ENCODE data around the gene TRIM58.

The TRIM58 gene, protein sequence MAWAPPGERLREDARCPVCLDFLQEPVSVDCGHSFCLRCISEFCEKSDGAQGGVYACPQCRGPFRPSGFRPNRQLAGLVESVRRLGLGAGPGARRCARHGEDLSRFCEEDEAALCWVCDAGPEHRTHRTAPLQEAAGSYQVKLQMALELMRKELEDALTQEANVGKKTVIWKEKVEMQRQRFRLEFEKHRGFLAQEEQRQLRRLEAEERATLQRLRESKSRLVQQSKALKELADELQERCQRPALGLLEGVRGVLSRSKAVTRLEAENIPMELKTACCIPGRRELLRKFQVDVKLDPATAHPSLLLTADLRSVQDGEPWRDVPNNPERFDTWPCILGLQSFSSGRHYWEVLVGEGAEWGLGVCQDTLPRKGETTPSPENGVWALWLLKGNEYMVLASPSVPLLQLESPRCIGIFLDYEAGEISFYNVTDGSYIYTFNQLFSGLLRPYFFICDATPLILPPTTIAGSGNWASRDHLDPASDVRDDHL

DNA sequence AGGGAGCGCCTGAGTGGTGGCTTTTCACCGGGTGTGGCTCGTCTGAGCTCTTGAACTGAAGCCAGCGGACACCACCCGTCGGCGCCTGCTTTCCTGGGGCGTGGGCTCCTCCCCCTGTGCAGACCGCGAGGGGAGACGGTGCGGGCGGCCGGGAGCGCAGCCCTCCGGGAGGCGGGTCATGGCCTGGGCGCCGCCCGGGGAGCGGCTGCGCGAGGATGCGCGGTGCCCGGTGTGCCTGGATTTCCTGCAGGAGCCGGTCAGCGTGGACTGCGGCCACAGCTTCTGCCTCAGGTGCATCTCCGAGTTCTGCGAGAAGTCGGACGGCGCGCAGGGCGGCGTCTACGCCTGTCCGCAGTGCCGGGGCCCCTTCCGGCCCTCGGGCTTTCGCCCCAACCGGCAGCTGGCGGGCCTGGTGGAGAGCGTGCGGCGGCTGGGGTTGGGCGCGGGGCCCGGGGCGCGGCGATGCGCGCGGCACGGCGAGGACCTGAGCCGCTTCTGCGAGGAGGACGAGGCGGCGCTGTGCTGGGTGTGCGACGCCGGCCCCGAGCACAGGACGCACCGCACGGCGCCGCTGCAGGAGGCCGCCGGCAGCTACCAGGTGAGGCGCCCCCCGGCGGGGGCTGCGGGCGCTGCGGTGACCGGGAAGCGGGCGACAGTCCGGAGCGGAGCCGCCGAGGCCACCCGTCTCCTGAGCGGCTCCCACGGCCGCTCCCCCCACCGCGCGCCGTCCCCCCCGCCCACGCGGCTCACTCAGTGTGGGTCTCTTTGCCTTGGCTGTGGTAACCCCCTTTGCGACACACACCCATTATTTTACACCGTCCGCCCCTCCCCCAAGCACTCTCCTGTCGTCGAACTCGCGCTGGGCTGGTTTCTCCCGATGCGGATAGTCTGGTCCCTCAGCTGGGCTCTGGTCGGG is at the start of gene TRIM58:
TRIM58 (plus strand) TSS at position 119 of the 916 bp plus-strand sequence; CDS start at position 179, 60 bp downstream.
- DNase-seq = no peak

DNA sequence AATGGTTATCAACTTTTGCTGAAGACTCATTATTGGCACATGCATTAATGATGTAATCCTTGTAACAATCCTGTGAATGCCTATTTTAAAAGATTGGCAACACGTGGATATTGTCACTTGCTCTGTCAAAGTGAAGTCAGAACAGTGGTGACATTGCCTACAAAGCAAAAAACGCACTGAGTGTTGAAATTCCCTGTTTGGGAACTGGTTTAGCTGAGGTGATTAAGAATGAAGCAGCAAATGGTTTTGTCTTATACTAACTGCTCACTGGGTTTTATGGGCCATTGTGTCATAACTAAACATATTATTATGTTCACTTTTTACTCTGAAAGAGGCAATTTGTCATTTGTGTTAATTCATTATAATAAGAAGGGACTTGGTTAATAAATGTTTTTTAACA is 44.4 kb upstream of the TRIM58 start:
- DNase-seq = no peak

DNA sequence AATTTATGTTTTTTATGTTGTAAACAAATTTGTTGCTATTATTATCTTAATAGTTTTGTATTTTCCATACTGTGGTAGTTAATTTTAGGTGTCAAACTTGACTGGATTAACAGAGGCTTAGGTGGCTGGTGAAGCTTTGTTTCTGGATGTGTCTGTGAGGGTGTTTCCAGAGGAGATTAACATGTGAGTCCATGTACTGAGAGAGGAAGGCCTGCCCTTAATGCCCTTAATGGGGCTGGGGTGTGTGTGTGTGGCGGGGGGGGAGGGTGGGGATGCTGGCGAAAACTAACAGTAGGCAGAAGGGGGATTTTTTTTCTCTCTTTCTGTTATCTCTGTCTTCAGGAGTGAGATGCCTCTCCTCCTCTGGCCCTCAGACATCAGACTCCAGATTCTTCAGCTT is 34.9 kb upstream of the TRIM58 start:
- DNase-seq = no peak

DNA sequence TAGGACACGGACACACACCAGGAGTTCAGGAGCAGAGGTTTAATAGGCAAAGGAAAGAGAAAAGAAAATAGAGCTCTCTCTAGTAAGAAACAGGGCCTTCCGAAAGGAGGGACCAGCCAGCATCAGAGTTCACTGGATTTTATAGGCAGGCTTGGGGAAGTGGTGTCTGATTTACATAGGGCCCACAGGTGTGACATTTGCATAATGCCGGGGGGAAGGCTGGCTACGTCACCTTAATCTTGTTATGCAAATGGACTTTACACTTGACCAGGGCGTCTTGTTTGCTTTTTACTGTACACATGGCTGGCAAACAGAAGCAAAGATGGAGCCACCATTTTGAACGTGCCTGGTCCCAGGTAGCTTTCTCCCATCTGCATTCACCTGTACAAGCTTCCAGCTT is 33.0 kb upstream of the TRIM58 start, which contains the start of gene OR14A16:
OR14A16 (minus strand) TSS at position 97 of the 400 bp plus-strand sequence. CDS start 8,390 bp downstream, outside the sequence.
- no peak for DNase-seq

DNA sequence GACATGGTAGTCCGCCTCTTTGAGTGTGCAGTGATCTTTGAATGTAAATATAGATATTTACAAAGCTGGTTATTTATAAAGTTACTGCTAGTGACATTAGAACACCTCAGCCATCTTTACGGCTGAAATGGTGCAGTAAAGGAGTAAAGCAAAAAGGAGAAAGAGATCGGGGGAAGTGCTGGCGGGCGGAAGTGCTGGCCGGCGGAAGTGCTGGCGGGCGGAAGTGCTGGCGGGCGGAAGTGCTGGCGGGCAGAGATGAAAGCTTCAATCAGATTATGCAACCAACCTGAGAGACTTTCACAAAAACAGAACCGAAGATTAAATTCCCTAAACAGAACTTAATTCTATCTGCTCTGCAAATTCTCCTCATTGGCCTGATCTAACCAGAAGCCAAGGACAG is 31.6 kb upstream of the TRIM58 start:
- DNase-seq = no peak

DNA sequence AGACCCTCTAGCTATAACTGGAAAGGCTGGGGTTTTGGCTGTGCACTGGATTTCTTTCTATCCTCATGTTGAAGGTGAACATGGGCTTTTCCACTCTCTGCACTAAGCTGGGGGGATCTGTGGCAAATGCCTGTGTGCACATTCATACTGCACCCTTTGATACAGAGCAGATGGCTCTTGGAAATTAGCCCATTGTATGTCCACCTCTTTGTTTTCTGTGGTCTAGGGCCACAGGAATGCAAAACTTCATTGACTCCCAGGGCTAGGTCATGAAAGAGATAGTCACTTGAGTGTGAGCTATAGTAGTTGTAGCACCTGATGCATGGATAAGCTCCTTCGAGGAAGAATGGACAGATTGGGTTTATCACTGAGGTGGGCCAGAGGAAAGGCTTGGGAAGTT is 27.3 kb upstream of the TRIM58 start:
- no peak for DNase-seq

DNA sequence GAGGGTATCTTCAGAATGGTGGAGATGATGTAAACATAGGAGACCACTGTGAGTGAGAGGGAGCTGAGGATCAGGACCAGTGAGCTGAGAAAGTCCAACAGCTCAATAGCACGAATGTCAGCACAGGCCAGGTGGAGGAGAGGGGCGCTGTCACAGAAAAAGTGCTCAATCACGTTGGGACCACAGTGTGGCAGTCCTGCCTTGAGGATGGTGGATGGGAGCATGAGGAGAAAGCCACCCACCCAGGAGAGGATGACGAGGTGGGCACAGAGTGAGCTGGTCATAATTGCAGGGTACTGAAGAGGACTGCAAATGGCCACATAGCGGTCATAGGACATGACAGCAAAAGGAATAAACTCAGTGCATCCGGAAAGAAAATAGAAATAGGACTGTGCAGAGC is 23.4 kb upstream of the TRIM58 start:
- no peak for DNase-seq

DNA sequence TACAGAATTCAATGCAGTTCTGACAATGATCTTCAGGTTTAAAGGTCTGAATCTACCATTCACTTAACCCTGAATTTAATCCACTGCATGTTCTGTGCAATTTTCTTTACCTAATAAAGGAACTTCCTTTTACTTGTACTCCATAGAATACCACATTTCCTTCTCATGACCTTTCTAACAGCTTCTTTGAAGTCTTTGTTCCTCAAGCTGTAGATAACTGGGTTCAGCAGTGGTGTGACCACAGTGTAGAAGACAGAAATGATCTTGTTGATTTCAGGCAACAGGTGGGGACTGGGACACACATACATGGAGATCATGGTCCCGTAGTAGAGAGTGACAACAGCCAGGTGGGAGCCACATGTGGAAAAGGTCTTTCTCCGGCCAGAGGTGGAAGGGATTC is 16.2 kb upstream of the TRIM58 start:
- no peak for DNase-seq

DNA sequence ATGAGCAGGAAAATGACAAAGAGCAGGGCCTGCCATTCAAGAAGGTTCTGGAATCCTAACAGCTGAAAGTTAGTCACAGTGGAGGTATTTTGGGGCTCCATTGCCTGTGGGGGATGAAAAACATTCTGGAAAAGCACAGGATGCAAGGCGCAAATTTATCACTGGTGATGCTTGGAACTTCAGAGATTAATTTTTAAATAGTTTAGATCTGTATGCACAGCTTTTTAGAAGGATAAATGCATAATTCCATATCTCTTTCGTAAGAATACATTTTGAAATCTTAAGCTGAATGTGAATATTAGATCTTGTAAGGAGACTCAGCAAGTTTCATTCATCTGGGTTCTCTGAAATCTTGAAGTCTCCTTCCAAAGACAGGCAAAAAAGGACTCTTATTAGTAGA is 15.2 kb upstream of the TRIM58 start, which contains the start of gene OR11L1:
OR11L1 (minus strand) TSS at position 101 of the 400 bp plus-strand sequence; CDS start at position 101, 0 bp downstream.
- no peak for DNase-seq

DNA sequence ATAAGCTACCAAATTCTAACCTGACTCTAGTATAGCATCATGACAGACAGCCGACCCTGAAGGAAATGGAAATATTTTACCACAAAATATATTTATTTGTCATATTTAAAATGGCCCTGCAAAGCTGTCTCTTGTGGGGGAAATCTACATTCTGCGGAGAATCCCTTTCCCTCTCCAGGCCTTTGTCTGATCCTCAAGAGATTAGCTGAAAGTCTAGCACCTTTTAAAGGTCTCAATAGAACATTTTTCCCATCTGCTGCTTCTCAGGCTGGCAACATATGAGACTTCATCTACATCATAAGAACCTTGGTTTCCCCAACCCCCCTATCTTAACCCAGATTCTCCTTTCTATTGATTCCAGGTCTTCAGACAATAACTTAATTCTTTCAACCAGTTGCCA is 13.6 kb upstream of the TRIM58 start:
- DNase-seq = no peak

DNA sequence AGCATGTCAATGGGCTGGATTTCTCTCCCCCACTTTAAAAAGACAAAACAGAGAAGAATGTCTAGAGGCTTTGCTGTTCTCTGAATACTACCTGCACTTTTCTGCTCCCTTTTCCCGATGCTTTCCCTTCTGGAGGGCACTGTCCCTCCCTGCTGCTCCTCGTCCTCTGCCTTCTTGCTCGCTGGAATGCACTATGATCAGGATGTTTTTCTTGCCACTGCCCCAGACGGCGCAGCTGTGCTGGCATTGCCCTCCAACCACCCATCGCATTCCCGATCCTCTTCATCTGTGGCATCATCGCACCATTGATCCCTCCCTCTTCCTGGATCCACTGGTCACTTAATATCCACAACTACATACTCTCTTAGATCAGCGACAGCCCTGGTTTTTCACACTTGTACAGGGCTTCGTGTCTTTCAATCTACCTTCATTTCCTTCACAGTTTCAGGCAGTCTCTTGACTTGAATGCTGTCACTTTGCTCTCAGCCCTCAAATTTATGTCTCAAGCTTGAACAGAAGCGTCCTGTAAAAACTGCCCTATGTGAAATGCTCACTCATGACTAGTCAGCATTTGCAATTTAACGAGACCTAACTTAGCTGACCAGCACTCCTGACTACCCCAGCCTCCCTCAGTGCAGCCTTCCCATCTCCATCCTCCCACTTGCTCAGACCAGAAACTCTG is 11.8 kb upstream of the TRIM58 start:
- no peak for DNase-seq

DNA sequence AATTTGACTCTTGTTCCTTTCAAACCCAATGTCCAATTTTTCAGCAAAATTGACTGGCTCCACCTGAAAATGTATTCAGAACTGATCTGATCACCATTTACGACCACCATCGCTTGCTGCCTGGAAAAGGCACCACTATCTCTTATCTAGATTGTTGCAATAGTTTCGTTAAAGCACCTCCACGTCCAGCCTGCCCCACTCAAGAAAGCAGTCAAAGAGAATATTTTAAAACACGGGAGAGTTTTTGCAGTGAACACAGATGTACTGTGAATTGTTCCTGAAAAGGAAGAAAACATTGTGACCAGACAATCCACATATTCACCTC is 11.3 kb upstream of the TRIM58 start:
- DNase-seq = no peak

DNA sequence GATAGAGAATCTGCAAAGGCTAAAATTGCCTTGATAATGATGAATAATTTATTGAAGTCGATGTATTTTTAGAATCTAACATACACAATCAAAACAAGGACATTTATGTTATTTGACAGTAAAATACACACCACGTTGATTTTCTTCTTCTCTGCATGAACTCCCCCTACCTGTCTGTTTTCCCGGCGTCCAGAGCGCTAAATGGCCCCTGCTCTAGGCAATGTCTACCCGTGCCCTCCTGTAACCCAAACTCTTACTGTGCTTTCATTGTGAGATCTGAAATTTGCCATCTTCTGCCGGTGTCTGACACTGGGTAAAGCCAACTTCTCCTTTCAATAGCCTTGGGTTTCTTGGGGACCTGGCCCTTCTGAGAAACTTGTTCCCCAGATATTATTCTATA is 8.6 kb upstream of the TRIM58 start:
- DNase-seq = no peak

DNA sequence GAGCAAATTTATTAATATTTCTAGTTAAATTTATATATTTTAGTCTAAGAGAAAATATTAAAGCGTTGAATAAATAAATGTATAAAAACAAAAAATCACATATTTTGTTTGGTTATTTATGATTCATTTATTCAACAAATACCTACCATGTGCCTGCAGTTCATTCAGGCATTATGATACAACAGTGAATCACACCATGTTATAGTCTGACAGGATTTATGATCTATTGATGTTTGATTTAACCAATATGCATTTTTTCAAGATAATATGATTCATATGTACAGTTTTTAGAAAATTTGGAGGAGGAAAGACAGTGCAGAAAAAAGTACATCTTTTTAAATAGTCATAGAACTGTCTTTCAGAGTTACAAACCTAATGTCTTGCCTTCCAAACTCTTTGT is 7.4 kb upstream of the TRIM58 start:
- DNase-seq = no peak

DNA sequence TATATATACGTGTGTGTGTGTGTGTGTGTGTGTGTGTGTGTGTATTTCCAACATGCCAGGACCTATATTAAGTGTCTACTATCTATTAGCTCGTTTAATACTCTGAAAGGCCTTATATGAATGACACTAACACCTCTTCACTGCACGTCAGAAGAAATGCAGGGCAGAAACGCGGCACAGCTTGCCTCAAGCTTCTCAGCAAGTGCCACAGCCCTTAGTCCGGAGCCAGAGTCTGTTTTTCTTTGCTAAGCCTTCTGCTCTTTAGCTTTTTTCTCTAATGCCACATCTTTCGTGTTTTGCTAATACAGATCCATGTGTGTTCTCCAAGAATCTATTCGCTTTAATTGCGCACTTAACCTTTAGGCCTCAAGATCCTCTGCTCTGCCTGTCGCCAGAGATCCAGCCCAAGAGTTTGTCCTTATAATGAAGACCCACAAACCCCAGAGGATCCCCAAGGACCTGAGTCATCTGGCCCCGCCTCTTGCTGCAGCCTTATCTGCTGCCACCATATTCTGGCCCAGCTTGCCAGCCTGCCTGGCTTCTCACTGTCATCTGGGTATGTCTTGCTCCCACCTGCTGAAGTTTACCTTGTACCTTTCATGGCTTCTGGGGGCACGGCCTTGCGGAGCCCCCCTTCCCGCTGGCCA is 2.0 kb upstream of the TRIM58 start:
- no peak for DNase-seq

DNA sequence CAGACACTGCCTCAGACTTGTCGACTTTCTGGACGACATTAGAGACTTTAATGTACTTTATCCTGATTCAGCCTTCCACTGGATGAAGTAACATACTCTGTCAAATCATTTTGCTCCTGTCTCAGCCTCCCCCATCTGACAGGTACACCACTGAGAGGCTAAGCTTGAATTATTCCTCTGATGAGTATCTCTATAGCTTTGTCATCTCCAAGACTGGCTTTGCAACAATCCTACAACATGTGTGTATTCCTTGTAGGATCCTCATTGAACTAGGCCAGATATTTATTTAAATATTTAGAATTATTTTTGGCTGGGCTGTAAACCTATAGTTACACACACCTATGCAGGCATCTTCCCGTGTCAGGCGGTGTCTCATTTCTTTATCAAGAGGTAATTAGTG is 1.1 kb upstream of the TRIM58 start:
- DNase-seq = no peak

DNA sequence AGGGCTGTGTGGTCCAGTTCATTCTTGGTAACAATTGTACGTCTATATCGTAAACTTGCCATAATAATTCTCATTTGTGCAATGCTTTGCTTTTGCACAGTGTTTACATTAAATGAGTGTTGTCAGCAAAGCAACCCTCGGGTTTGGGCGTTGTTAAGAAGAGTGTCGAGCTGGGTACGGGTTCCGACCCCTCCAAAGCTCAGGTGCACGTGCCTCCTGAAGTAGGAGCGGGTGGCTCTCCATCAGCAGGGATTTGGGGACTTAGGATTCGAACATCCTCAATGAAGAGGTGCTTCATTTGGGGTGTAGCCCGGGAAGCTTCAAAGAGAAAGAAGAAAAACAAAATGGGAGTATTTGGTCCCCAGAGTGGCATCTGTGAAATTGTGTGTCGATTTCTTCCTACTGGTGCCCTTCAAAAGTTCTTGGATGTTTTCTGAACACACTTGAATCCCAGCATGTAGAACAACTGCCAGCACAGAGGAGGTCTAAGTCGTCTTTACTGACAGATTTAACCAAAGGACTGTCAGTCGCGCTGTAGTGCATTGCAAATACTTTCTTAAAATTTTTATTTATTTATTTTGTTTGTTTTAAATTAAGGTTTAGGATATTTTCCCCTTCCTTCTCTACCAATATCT is 1.1 kb downstream of the TRIM58 start:
- no peak for DNase-seq

DNA sequence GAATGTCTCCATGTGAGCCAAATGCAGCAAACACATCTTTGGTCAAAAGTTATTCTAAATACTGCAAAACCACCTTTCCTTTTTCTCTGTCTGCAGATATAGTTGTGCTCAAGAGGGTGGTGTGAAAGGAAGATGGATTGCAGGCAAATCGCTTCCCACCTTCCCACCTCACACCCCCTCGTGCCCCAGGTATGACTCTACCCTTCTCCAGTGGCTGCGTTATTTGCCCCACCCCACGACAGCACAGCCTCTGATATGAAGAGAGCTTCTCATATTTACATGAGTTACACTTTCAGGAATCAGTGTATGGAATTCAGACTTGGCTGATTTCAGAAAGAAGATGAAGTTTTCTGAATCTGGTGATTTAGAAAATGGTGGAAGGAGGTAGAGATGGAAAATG is 5.8 kb downstream of the TRIM58 start:
- DNase-seq = no peak

DNA sequence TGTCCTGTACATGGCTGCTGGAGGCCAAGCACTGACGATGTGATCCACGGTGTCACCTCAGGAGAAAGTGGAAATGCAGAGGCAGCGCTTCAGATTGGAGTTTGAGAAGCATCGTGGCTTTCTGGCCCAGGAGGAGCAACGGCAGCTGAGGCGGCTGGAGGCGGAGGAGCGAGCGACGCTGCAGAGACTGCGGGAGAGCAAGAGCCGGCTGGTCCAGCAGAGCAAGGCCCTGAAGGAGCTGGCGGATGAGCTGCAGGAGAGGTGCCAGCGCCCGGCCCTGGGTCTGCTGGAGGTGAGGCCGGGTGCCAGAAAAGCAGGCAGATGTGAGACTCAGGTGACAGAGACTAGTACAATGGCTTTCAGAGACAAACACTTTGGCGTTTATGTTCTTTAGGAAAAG is 7.7 kb downstream of the TRIM58 start:
- no peak for DNase-seq

DNA sequence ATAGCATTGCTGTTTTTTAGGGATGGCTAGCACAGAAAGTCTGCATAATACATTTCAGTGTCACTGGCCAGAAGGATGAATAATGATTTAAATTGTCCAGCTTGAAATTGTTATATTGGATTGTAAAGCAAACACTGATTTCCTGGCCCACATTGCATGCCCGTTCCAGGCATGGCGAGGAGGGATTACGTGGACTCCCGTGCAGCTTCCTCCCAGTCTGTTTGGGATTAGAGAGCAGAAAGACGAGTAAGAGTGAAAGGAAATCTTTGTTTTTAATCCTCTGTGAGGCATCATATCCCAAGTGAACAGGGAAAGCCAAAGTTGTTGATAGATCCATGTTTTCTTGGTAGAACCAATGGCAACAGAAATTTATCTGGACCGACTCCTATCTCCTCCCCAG is 8.4 kb downstream of the TRIM58 start:
- DNase-seq = no peak

DNA sequence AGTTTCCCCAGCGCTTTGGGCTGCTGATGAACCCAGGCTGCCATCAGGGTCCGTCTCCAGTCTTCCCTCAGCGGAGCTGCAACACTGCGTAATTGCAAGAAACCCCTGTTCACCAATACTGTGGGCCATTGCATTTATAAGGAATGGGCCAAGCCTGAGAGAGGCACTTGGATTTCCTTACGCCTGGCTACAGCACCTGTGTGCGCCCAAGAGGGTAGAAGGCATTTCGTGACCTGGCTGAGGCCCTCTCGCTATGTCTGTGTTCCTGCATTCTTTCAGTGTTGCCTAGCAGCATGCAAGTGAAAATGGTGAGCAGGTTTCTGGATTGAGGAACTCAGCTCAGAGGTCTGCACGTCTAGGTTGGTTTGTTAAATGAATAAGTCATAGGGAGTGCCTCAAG is 26.4 kb downstream of the TRIM58 start:
- DNase-seq = no peak

DNA sequence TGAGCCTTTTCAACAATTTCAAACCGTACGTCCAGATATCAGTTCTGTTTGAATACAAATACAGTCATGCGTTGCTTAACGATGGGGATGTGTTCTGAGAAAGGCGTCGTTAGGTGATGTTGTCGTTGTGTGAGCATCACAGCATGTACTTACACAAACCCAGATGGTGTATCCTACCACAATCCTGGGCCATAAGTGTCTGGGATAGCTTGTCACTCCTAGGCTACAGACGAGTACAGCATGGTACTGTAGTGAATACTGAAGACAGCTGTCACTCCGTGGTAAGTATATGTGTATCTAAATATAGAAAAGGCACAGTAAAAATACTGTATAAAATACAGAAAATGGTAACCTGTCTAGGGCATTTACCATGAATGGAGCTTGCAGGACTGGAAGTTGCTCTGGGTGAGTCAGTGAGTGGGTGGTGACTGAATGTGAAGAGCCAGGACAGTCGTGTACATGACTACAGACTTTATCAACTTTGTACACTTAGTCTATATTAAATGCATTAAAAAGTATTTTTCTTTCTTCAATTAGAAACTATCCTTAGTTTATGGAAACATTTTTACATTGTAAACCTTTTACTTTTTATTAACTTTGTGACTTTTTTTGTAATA is 27.9 kb downstream of the TRIM58 start:
- DNase-seq = no peak
